H1 (cell line): ENCODE data around the gene NDUFA5. TPM values are rescaled to one million over a fixed set of nuclear protein-coding genes. Genes with fewer than 3 reads are reported as not detected.

Source experiments
- CTCF ChIA-PET: fragments of 300-600 bp; sonication (Branson Sonifier 250); formaldehyde crosslinking; loops from one replicate; lab custom pipeline; 2021; ENCODE audit not compliant: partially characterized antibody; lab: Charles Lee
- POLR2A ChIA-PET: fragments of 300-600 bp; sonication (Branson Sonifier 250); formaldehyde crosslinking; loops from one replicate; lab custom pipeline; 2021; ENCODE audit warnings: inconsistent platforms; ENCODE audit not compliant: partially characterized antibody; lab: Charles Lee
- DNase-seq, 2 experiments: peaks; one replicate each; pipeline versions ENCODE4 v3.0.0 to v3.0.0-alpha.2; 2010 to 2022; ENCODE audit warnings: low spot score in 2 of 2, low read depth in 1 of 2, mixed read lengths in 1 of 2
- FAIRE-seq: peaks from 2 replicates; lab custom pipeline; 2011; peaks lifted over from hg19 to GRCh38; lab: Jason Lieb, UNC
- H2AFZ ChIP-seq: 2 replicates; pipeline ENCODE4 v1.8.1; 2012; ENCODE audit warnings: low read length, inconsistent platforms
- H2AK5ac ChIP-seq: 2 replicates; pipeline ENCODE4 v1.6.1; 2013; ENCODE audit warnings: low read depth, low read length
- H2BK120ac ChIP-seq: replicated peaks from 2 replicates; pipeline ENCODE3; 2013; ENCODE audit warnings: low read depth, low read length, inconsistent platforms
- H2BK12ac ChIP-seq: 2 replicates; pipeline ENCODE4 v1.6.1; 2013; ENCODE audit warnings: low read depth, low read length
- H2BK15ac ChIP-seq: 2 replicates; pipeline ENCODE4 v1.6.1; 2013; ENCODE audit warnings: low read length
- H2BK20ac ChIP-seq: 2 replicates; pipeline ENCODE4 v1.6.1; 2013; ENCODE audit warnings: low read length
- H2BK5ac ChIP-seq: 2 replicates; pipeline ENCODE4 v1.6.1; 2013; ENCODE audit warnings: low read depth, low read length
- H3K14ac ChIP-seq: 2 replicates; pipeline ENCODE4 v1.6.1; 2013; ENCODE audit warnings: inconsistent platforms; ENCODE audit not compliant: insufficient read length
- H3K18ac ChIP-seq: 2 replicates; pipeline ENCODE4 v1.6.1; 2013; ENCODE audit warnings: low read length; ENCODE audit errors: extremely low read depth
- H3K23ac ChIP-seq: 2 replicates; pipeline ENCODE4 v1.6.1; 2013; ENCODE audit warnings: inconsistent platforms; ENCODE audit not compliant: insufficient read length
- H3K23me2 ChIP-seq: 2 replicates; pipeline ENCODE4 v1.6.1; 2013; ENCODE audit warnings: low read depth, low read length
- H3K27ac ChIP-seq: 2 replicates; pipeline ENCODE4 v1.6.1; 2011; ENCODE audit warnings: low read depth, low read length, inconsistent platforms
- H3K27me3 ChIP-seq, 4 experiments: replicated peaks in 1 of 4; 1 replicate in 1 of 4; 2 replicates in 3 of 4; pipeline versions ENCODE4 v1.6.1 to v1.8.1; 2011 to 2013; ENCODE audit warnings: low read length in 3 of 4, mild to moderate bottlenecking in 3 of 4, inconsistent platforms in 2 of 4, mixed read lengths in 2 of 4, moderate library complexity in 1 of 4; ENCODE audit not compliant: control insufficient read depth in 3 of 4, insufficient read depth in 3 of 4; ENCODE audit errors: extremely low read depth in 1 of 4
- H3K36me3 ChIP-seq, 4 experiments: 2 replicates each; pipeline versions ENCODE4 v1.6.1 to v1.8.1; 2011 to 2013; ENCODE audit warnings: mild to moderate bottlenecking in 4 of 4, low read length in 3 of 4, moderate library complexity in 2 of 4, control low read depth in 1 of 4, inconsistent platforms in 1 of 4; ENCODE audit not compliant: insufficient read depth in 4 of 4, control insufficient read depth in 2 of 4
- H3K4ac ChIP-seq: replicated peaks from 2 replicates; pipeline ENCODE3; 2013; ENCODE audit warnings: low read length, low read depth, mixed read lengths, inconsistent platforms; ENCODE audit not compliant: insufficient read length
- H3K4me1 ChIP-seq, 4 experiments: replicated peaks in 1 of 4; 1 replicate in 1 of 4; 2 replicates in 3 of 4; pipeline versions ENCODE4 v1.6.1 to v1.8.1; 2011 to 2013; ENCODE audit warnings: low read length in 3 of 4, inconsistent platforms in 2 of 4, mixed read lengths in 1 of 4; ENCODE audit not compliant: insufficient read depth in 4 of 4, control insufficient read depth in 3 of 4
- H3K4me2 ChIP-seq, 2 experiments: 2 replicates each; pipeline versions ENCODE4 v1.6.1 to v1.8.1; 2011 to 2013; ENCODE audit warnings: low read depth in 2 of 2, low read length in 2 of 2, control low read depth in 1 of 2, inconsistent platforms in 1 of 2, mild to moderate bottlenecking in 1 of 2; ENCODE audit not compliant: insufficient read depth in 1 of 2
- H3K4me3 ChIP-seq, 4 experiments: fragments of 200-600, 300-600 bp in 1 of 4; sonication (generic), shearing (Covaris generic), sonication (Bioruptor Twin) in 1 of 4; 2 replicates each; pipeline versions ENCODE4 v1.5.1 to v1.8.1; 2011 to 2016; ENCODE audit warnings: low read length in 4 of 4, low read depth in 3 of 4, control low read depth in 2 of 4, inconsistent platforms in 2 of 4, mild to moderate bottlenecking in 2 of 4, mixed read lengths in 1 of 4, moderate library complexity in 1 of 4; ENCODE audit not compliant: insufficient read depth in 2 of 4; ENCODE audit errors: extremely low read depth in 1 of 4
- H3K56ac ChIP-seq: replicated peaks from 2 replicates; pipeline ENCODE3; 2013; ENCODE audit warnings: low read depth, mild to moderate bottlenecking, mixed read lengths, low read length, inconsistent platforms; ENCODE audit not compliant: insufficient read length
- H3K79me1 ChIP-seq: 2 replicates; pipeline ENCODE4 v1.6.1; 2013; ENCODE audit warnings: low read depth, low read length, control low read depth
- H3K79me2 ChIP-seq, 2 experiments: 2 replicates each; pipeline versions ENCODE4 v1.6.1 to v1.8.1; 2012 to 2013; ENCODE audit warnings: low read length in 2 of 2, mild to moderate bottlenecking in 2 of 2, inconsistent platforms in 1 of 2; ENCODE audit not compliant: insufficient read depth in 2 of 2, control insufficient read depth in 1 of 2
- H3K9ac ChIP-seq, 4 experiments: replicated peaks in 1 of 4; 1 replicate in 1 of 4; 2 replicates in 3 of 4; pipeline versions ENCODE4 v1.6.1 to v1.8.1; 2011 to 2013; ENCODE audit warnings: low read depth in 3 of 4, low read length in 3 of 4, control low read depth in 2 of 4, mild to moderate bottlenecking in 2 of 4, moderate library complexity in 2 of 4, inconsistent platforms in 1 of 4; ENCODE audit errors: extremely low read depth in 1 of 4
- H3K9me3 ChIP-seq, 2 experiments: 2 replicates each; pipeline versions ENCODE4 v1.6.1 to v1.8.1; 2012 to 2013; ENCODE audit warnings: mild to moderate bottlenecking in 2 of 2, moderate library complexity in 2 of 2, control low read depth in 1 of 2, inconsistent platforms in 1 of 2, low read depth in 1 of 2, low read length in 1 of 2, mixed read lengths in 1 of 2; ENCODE audit not compliant: insufficient read depth in 2 of 2
- H4K20me1 ChIP-seq, 2 experiments: replicated peaks in 1 of 2; 2 replicates each; pipeline versions ENCODE3 to v1.8.1; 2011 to 2013; ENCODE audit warnings: inconsistent platforms in 2 of 2, low read length in 2 of 2, mild to moderate bottlenecking in 1 of 2; ENCODE audit not compliant: insufficient read depth in 2 of 2, control insufficient read depth in 1 of 2
- H4K5ac ChIP-seq: 2 replicates; pipeline ENCODE4 v1.6.1; 2013; ENCODE audit warnings: low read length, low read depth, mixed read lengths, inconsistent platforms; ENCODE audit not compliant: insufficient read length
- H4K8ac ChIP-seq: 2 replicates; pipeline ENCODE4 v1.8.0; 2013; ENCODE audit warnings: mild to moderate bottlenecking, moderate library complexity, low read length, inconsistent platforms; ENCODE audit not compliant: insufficient read depth; ENCODE audit errors: extremely low read depth
- H4K91ac ChIP-seq: replicated peaks from 2 replicates; pipeline ENCODE3; 2013; ENCODE audit warnings: low read length, mixed read lengths, inconsistent platforms; ENCODE audit not compliant: insufficient read length
- ASH2L ChIP-seq: fragments of 200-600, 300-600 bp; sonication (generic); IDR thresholded peaks from one replicate; pipeline ENCODE4 v1.7.1; 2017; ENCODE audit warnings: low read length
- BACH1 ChIP-seq: IDR thresholded peaks from 2 replicates; pipeline ENCODE4 v1.6.1; 2012; ENCODE audit warnings: low read length, improper control_type of control experiment
- BCL11A ChIP-seq, 2 experiments: IDR thresholded peaks; one replicate each; pipeline ENCODE4 v1.6.1; 2011; ENCODE audit warnings: low read depth in 2 of 2, low read length in 2 of 2, mild to moderate bottlenecking in 2 of 2
- KDM5A ChIP-seq: fragments of 200-600 bp; IDR thresholded peaks from 2 replicates; pipeline ENCODE4 v1.7.1; 2012; ENCODE audit warnings: mild to moderate bottlenecking, low read length, inconsistent platforms, mixed read lengths
- MAFK ChIP-seq: IDR thresholded peaks from 2 replicates; pipeline ENCODE4 v1.6.1; 2012; ENCODE audit warnings: low read depth, mild to moderate bottlenecking, improper control_type of control experiment, low read length
- PHF8 ChIP-seq: fragments of 200-600 bp; sonication (generic); conservative IDR thresholded peaks from 2 replicates; pipeline ENCODE4 v1.7.1; 2012; ENCODE audit warnings: low read depth, mild to moderate bottlenecking, inconsistent platforms, low read length, moderate library complexity
- TBP ChIP-seq: IDR thresholded peaks from 2 replicates; pipeline ENCODE4 v1.6.1; 2011; ENCODE audit warnings: low read depth, low read length, improper control_type of control experiment
- YY1 ChIP-seq: IDR thresholded peaks from 2 replicates; pipeline ENCODE4 v1.6.1; 2011; ENCODE audit warnings: low read depth, mild to moderate bottlenecking, low read length
- WGBS, 2 experiments: shearing (Covaris generic) in 1 of 2; methylation state at CpG; one replicate each; pipeline versions ENCODE4 v1.1.6 to v1.1.7; 2013 to 2015; ENCODE audit warnings: low lambda C conversion rate in 2 of 2, mixed read lengths in 2 of 2, inconsistent platforms in 1 of 2, low coverage in 1 of 2, missing lambda C conversion rate in 1 of 2; ENCODE audit not compliant: insufficient replicate concordance in 2 of 2, insufficient coverage in 1 of 2, insufficient read length in 1 of 2; ENCODE audit errors: extremely low coverage in 1 of 2, missing lambda C conversion rate in 1 of 2; 5-methylcytosine and 5-hydroxymethylcytosine counted together
- polyA plus RNA-seq, 7 experiments: library from polyadenylated mRNA; depleted of rRNA in 3 of 7; stranded (reverse) in 5 of 7; unstranded in 2 of 7; fragments of >200 nt in 5 of 7; fragments of 200-250 nt in 2 of 7; gene quantifications; 1 replicate in 5 of 7; 2 replicates in 1 of 7; 4 replicates in 1 of 7; pipeline versions ENCODE4 v1.2.1 to v1.2.3, GENCODE V29; 2011 to 2013; ENCODE audit warnings: missing spikeins in 2 of 7, mixed read lengths in 2 of 7
- total RNA-seq: library from RNA; stranded (reverse); fragmentation: NEBNext Ultra II Directional; extraction: Animal tissue kit (Norgen Biotek cat#: 25700); gene quantifications from 2 replicates; pipeline ENCODE4 v1.2.1, GENCODE V29; 2021
- TF ChIP-seq, protein P1 (sequence below), 3 experiments: IDR thresholded peaks; 1 replicate in 2 of 3; 2 replicates in 1 of 3; pipeline versions ENCODE4 v1.5.1 to v1.6.1; 2011; ENCODE audit warnings: low read length in 3 of 3, mild to moderate bottlenecking in 3 of 3, inconsistent platforms in 2 of 3, low read depth in 1 of 3, moderate library complexity in 1 of 3; ENCODE audit not compliant: insufficient read depth in 1 of 3; ENCODE audit errors: control extremely low read depth in 1 of 3
- TF ChIP-seq, protein P2 (sequence below): IDR thresholded peaks from 2 replicates; pipeline ENCODE4 v1.6.1; 2012; ENCODE audit warnings: inconsistent platforms

Gene NDUFA5
- total and polyA plus RNA-seq, 2 of the 8 experiments (the other 6 are each of a cell fraction or from before 2014, with no cell fraction given), result 7.6 to 76.3 TPM

DNA sequence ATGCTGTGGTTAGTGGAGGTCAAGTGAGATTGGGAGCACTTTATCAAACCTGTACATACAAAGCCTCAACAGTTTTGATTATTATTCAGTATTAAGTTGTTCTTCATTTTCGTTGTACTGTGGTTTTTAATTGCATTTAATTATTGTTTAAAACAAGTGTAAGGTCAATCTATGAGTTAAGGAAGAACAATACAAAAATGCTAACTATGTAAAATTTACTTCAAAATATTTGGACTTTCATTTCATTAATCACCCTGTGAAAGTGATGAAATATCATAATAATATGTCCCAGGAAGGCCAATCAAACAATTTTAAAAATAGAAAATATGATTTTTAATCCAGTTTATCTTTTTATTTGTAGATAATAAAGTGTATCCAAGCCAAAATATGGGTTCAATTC is 13.6 kb upstream of the NDUFA5 start:
- H3K27me3 ChIP-seq, result no peaks in the 10 kb centered on the region
- no peaks in the 10 kb centered on the region for H3K79me1 ChIP-seq
- no peak overlapping the region for H2BK12ac ChIP-seq
- H3K56ac ChIP-seq, result no peak overlapping the region
- no peak overlapping the region for H3K18ac ChIP-seq
- H2AK5ac ChIP-seq, result no peak overlapping the region
- H3K4me1 ChIP-seq, result peaks cover 0 to 3% (median 0%) of the 10 kb centered on the region in 4 experiments; a peak in 1 of 7 replicates
- H3K4me2 ChIP-seq, result no peak overlapping the region
- no peak overlapping the region for H4K8ac ChIP-seq
- H4K91ac ChIP-seq, result no peak overlapping the region
- no peak for TF ChIP-seq MAFK
- TF ChIP-seq PHF8, result no peak
- TF ChIP-seq, protein P1, sequence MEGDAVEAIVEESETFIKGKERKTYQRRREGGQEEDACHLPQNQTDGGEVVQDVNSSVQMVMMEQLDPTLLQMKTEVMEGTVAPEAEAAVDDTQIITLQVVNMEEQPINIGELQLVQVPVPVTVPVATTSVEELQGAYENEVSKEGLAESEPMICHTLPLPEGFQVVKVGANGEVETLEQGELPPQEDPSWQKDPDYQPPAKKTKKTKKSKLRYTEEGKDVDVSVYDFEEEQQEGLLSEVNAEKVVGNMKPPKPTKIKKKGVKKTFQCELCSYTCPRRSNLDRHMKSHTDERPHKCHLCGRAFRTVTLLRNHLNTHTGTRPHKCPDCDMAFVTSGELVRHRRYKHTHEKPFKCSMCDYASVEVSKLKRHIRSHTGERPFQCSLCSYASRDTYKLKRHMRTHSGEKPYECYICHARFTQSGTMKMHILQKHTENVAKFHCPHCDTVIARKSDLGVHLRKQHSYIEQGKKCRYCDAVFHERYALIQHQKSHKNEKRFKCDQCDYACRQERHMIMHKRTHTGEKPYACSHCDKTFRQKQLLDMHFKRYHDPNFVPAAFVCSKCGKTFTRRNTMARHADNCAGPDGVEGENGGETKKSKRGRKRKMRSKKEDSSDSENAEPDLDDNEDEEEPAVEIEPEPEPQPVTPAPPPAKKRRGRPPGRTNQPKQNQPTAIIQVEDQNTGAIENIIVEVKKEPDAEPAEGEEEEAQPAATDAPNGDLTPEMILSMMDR (IDR thresholded peaks at IDR 0.05; ENCODE audit: control extremely low read depth in 1 of 3, insufficient read depth in 1 of 3, low read depth in 1 of 3, low read length in 3 of 3), result no peak
- no peak for TF ChIP-seq BACH1
- no peak for TF ChIP-seq BCL11A (IDR thresholded peaks at IDR 0.05; ENCODE audit: low read depth in 2 of 2, low read length in 2 of 2)
- no peak for TF ChIP-seq ASH2L
- TF ChIP-seq KDM5A, result no peak
- TF ChIP-seq, protein P2, sequence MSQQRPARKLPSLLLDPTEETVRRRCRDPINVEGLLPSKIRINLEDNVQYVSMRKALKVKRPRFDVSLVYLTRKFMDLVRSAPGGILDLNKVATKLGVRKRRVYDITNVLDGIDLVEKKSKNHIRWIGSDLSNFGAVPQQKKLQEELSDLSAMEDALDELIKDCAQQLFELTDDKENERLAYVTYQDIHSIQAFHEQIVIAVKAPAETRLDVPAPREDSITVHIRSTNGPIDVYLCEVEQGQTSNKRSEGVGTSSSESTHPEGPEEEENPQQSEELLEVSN, result no peak
- TF ChIP-seq YY1, result no peak
- no peak for TF ChIP-seq TBP
- H3K9me3 ChIP-seq, result no peaks in the 10 kb centered on the region
- no peak overlapping the region for H4K5ac ChIP-seq
- POLR2A ChIA-PET, result no interaction called here
- no peaks in the 10 kb centered on the region for H4K20me1 ChIP-seq
- H3K4me3 ChIP-seq, result no peak overlapping the region
- H2BK15ac ChIP-seq, result no peak overlapping the region
- 95% methylated on average over 1 of the region's 1 CpG; no CpG with 5 or more reads in 1 of the 2 experiments for WGBS, 2 experiments
- H2BK5ac ChIP-seq, result no peak overlapping the region
- no peak overlapping the region for H3K4ac ChIP-seq
- H3K14ac ChIP-seq, result no peak overlapping the region
- H2BK120ac ChIP-seq, result no peak overlapping the region
- no peaks in the 10 kb centered on the region for H3K23me2 ChIP-seq
- H2BK20ac ChIP-seq, result no peak overlapping the region
- FAIRE-seq (no peak), DNase-seq (no peak)
- H2AFZ ChIP-seq, result no peak overlapping the region
- no peaks in the 10 kb centered on the region for H3K36me3 ChIP-seq
- no peak overlapping the region for H3K27ac ChIP-seq
- no peak overlapping the region for H3K9ac ChIP-seq
- H3K79me2 ChIP-seq, result no peaks in the 10 kb centered on the region
- H3K23ac ChIP-seq, result no peak overlapping the region
- CTCF ChIA-PET, result no interaction called here
